Retinal pigment epithelial cell (primary cell): ENCODE measurements around the gene TTLL8.

Experiments used
- DNase-seq: peaks from one replicate; pipeline ENCODE4 v3.0.0-alpha.2; 2010; ENCODE audit warnings: low read depth
- H3K4me3 ChIP-seq: 2 replicates; pipeline ENCODE4 v1.5.1; 2011; ENCODE audit warnings: mild to moderate bottlenecking, low read length, control low read depth, moderate library complexity
- TF ChIP-seq, protein P1 (sequence below): conservative IDR thresholded peaks from 2 replicates; pipeline ENCODE4 v1.5.1; 2011; ENCODE audit warnings: low read depth, low read length, control low read depth, inconsistent platforms

Gene TTLL8

DNA sequence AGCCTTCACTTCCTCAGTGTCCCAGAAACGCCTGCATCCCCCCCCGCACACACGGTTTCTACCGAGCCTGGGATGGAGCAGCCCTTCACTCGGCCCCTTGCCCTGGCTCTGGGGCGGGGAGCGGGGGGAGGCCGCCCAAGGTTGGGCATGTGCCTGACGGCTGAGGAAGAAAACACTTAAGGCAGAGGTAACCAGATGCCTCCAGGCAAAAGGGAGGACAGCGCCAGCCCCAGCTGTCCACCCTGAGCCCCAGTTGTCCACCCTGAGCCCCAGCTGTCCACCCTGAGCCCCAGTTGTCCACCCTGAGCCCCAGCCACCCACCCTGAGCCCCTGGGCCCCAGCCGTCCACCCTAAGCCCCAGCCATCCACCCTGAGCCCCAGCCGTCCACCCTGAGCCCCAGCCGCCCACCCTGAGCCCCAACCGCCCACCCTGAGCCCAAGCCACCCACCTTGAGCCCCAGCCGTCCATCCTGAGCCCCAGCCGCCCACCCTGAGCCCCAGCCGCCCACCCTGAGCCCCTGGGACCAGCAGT is 3.8 kb upstream of the TTLL8 start:
- DNase-seq, result no peak
- TF ChIP-seq, protein P1, sequence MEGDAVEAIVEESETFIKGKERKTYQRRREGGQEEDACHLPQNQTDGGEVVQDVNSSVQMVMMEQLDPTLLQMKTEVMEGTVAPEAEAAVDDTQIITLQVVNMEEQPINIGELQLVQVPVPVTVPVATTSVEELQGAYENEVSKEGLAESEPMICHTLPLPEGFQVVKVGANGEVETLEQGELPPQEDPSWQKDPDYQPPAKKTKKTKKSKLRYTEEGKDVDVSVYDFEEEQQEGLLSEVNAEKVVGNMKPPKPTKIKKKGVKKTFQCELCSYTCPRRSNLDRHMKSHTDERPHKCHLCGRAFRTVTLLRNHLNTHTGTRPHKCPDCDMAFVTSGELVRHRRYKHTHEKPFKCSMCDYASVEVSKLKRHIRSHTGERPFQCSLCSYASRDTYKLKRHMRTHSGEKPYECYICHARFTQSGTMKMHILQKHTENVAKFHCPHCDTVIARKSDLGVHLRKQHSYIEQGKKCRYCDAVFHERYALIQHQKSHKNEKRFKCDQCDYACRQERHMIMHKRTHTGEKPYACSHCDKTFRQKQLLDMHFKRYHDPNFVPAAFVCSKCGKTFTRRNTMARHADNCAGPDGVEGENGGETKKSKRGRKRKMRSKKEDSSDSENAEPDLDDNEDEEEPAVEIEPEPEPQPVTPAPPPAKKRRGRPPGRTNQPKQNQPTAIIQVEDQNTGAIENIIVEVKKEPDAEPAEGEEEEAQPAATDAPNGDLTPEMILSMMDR, result no peak
- no peak overlapping the region for H3K4me3 ChIP-seq

DNA sequence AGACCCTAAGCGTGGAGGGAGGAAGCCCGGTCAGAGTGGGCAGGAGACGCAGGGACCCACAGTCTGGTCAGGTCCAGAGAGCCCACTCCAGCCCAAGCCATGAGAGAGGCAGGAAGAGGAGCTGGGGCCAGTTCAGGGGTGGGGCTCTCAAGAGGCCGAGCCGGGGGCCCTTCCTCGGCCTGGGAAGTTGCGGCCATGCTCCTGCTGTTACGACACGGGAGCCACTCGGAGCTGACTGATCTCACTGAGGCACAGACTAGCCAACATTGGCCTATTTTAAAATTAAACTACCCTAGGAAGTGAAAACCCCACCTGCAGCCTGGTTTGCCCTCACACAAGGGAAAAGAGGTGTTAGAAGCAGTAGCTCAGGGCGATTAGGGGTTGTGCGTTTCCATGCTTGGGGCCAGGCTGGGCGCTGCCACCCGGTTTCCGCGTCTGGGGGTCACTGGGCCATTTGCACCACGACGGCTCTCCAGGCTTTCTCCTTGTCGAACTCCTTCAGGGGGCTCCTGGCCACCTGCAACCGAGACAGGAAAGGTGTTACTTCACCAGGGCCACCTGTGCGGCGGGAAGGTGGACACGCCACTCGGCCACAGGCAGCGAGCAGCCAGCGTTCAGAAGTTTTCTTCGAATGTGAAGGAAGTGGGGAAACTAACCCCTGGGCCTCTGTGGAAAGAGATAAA is 3.2 kb upstream of the TTLL8 start:
- TF ChIP-seq, protein P1, result no peak
- DNase-seq, result no peak
- no peak overlapping the region for H3K4me3 ChIP-seq

DNA sequence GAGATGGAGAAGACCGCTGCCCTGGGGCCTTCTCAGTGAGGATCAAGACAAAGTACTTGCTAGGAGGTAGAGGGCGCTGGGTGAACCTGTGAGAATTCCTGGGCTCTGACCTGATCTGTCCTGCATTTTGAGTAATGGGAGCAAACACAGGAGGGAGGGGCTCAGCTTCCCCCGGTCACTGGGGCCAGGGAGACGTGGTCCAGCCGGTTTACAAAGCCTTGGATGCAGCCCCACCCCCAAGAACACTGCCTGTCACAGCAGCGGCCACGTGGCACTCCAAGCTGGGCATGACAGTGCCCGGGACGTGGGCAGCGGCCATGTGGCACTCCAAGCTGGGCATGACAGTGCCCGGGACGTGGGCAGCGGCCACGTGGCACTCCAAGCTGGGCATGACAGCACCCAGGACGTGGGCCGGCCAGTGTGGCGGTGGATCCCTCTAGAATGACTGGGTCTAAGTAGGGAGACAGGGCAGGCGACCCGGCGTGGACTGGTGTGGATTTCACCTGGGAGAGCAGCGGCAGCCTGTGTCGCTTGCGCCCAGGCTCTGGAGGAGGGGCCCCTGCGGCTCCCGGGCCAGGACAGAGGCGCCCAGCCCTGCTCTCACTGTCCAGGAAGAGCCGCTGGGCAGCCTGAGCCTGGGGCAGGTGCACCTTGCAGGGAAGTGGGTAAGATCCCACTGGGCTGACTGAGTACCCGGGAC is 2.5 kb upstream of the TTLL8 start:
- no peak overlapping the region for H3K4me3 ChIP-seq
- DNase-seq, result no peak
- TF ChIP-seq, protein P1, result no peak

DNA sequence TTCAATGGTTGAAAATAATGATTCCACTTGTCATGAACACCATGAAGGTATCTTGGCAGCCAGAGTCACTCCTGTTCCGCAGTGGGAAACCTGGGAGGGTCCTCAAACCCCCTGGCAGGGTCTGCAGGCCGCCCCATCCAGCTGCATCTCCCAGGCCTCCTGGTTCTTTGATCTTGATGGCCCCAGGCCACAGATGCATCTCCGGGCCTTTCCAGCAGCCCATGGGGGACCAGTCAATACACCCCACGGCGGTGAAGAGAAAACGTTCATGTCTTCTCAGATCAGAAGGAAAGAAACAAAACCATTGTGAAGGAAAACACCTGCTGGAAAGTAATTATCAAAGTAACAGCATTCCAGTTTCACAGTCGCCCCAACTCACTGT is 1.8 kb upstream of the TTLL8 start:
- no peak for DNase-seq
- TF ChIP-seq, protein P1, result no peak
- H3K4me3 ChIP-seq, result no peak overlapping the region

DNA sequence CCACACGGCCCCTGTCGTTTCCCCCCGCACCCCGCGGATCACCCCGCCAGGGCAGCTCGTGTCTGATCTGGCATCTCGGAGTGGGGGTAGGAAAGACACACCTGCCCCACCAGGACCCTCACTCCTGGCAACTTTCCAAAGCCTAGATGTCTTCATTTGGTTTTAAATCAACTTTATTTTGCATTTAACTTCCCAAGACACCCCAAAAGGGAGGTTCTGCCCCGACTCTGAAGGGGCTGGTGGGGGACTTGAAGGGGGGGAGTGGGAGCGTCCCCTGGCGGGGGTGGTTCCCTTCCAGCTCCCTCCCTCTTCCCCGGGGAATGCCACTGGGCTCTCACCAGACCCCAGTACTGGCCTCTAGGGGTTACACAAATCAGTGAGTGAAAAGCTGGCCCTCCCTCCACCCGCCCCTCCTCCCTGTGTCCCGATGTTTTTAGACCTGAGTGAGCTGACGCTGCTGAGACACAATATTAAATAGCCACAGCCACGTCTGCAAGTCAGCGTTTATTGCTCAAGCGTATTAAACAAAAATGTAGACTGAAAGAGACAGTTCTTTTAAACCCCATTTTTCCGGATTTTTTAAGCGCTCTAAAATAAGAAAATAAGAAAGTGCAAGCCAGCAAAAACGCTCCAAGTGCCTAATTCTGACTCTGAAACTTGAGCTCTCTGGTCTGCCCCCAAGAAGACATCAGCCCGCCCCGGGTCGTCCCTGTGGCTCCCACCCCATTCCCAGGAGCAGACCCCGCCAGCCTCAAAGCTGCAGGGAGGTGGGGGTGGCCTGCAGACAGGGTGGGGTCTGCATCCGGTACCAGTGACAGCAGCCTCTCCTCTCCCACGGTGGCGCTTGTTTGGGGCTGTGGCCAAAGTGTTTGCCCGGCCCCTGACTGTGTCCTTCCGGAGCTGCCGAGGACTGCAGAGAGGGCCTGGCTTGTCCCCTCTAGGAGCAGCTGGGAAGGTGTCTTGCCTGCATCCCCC is 1.1 kb upstream of the TTLL8 start:
- no peak overlapping the region for H3K4me3 ChIP-seq
- TF ChIP-seq, protein P1, result peak; percentile 24

DNA sequence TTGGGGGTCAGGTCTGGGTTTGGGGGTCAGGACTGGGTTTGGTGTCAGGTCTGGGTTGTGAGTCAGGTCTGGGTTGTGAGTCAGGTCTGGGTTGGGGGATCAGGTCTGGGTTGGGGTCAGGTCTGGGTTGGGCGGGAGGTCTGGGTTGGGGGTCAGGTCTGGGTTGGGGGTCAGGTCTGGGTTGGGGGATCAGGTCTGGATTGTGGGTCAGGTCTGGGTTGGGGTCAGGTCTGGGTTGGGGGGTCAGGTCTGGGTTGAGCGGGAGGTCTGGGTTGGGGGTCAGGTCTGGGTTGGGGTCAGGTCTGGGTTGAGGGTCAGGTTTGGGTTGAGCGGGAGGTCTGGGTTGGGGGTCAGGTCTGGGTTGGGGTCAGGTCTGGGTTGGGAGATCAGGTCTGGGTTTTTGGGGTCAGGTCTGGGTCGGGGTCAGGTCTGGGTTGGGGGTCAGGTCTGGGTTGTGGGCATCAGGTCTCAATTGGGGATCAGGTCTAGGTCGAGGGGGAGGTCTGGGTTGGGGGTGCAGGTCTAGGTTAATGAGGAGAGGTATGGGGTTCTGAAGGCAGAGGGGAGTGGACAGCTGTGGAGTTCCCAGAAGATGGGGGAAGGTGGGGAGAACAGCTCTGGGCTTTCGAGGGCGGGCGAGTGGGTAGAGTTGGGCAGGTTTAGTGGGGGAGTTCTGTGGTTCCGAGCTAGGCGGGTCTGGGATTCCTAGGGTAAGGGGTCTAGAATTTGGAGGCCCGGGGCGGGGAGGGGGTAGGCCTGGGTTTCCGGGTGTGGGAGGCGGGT is 629 bp downstream of the TTLL8 start:
- TF ChIP-seq, protein P1, result no peak
- H3K4me3 ChIP-seq, result no peak overlapping the region

More for the DNA sequence above, 1.1 kb upstream of the TTLL8 start:
- DNase-seq, result no peak

More for the DNA sequence above, 629 bp downstream of the TTLL8 start:
- no peak for DNase-seq
